GM23248 (cell line): Measurements from ENCODE around the gene CHCHD3. TPM values are rescaled to one million over a fixed set of nuclear protein-coding genes. Genes with fewer than 3 reads are reported as not detected.

Source experiments
- DNase-seq: peaks from one replicate; pipeline ENCODE4 v3.0.0-alpha.2; 2015
- H2AFZ ChIP-seq: fragments of 200-600 bp; sonication (generic); 2 replicates; pipeline ENCODE4 v1.6.1; 2016; ENCODE audit warnings: antibody characterized with exemption
- H3F3A ChIP-seq: fragments of 200-600 bp; sonication (generic); 2 replicates; pipeline ENCODE4 v1.6.1; 2016; ENCODE audit warnings: mild to moderate bottlenecking, antibody characterized with exemption, mixed run types; ENCODE audit not compliant: insufficient read depth
- H3K27ac ChIP-seq: fragments of 200-600 bp; sonication (generic); 2 replicates; pipeline ENCODE4 v1.5.1; 2016; ENCODE audit warnings: mild to moderate bottlenecking
- H3K27me3 ChIP-seq: fragments of 200-600 bp; sonication (generic); replicated peaks from 2 replicates; pipeline ENCODE4 v1.6.1; 2016; ENCODE audit warnings: mild to moderate bottlenecking; ENCODE audit not compliant: insufficient read depth
- H3K36me3 ChIP-seq: fragments of 200-600 bp; sonication (generic); 2 replicates; pipeline ENCODE4 v1.6.1; 2016; ENCODE audit warnings: low read depth, mild to moderate bottlenecking
- H3K4me1 ChIP-seq: fragments of 200-600 bp; sonication (generic); 2 replicates; pipeline ENCODE4 v1.6.1; 2016; ENCODE audit warnings: mild to moderate bottlenecking; ENCODE audit not compliant: insufficient read depth
- H3K4me2 ChIP-seq: fragments of 200-600 bp; sonication (generic); one replicate; pipeline ENCODE4 v1.6.1; 2016; ENCODE audit warnings: mild to moderate bottlenecking; ENCODE audit not compliant: unreplicated experiment
- H3K4me3 ChIP-seq: fragments of 200-600 bp; sonication (generic); 2 replicates; pipeline ENCODE4 v1.5.1; 2016; ENCODE audit warnings: mild to moderate bottlenecking
- H3K79me2 ChIP-seq: fragments of 200-600 bp; sonication (generic); 2 replicates; pipeline ENCODE4 v1.6.1; 2016; ENCODE audit warnings: mild to moderate bottlenecking; ENCODE audit not compliant: insufficient read depth
- H3K9ac ChIP-seq: fragments of 200-600 bp; sonication (generic); 2 replicates; pipeline ENCODE4 v1.6.1; 2016; ENCODE audit warnings: mild to moderate bottlenecking
- H3K9me2 ChIP-seq: fragments of 200-600 bp; sonication (generic); 2 replicates; pipeline ENCODE4 v1.6.1; 2016; ENCODE audit warnings: mixed run types, mild to moderate bottlenecking, moderate library complexity; ENCODE audit not compliant: insufficient read depth
- H3K9me3 ChIP-seq: fragments of 200-600 bp; sonication (generic); one replicate; pipeline ENCODE4 v1.6.1; 2017; ENCODE audit warnings: low read depth
- H4K20me1 ChIP-seq: fragments of 200-600 bp; sonication (generic); 2 replicates; pipeline ENCODE4 v1.6.0; 2016; ENCODE audit not compliant: insufficient read depth
- EZH2 ChIP-seq: fragments of 200-600 bp; sonication (generic); IDR thresholded peaks from 2 replicates; pipeline ENCODE4 v1.6.1; 2018; ENCODE audit warnings: antibody characterized with exemption, mild to moderate bottlenecking; ENCODE audit not compliant: insufficient read depth, poor library complexity, severe bottlenecking
- EZH2phosphoT487 ChIP-seq: fragments of 200-600 bp; sonication (generic); IDR thresholded peaks from 2 replicates; pipeline ENCODE4 v1.6.1; 2018; ENCODE audit warnings: antibody characterized with exemption, moderate library complexity, mild to moderate bottlenecking, low read depth; ENCODE audit not compliant: insufficient read depth
- WGBS, 2 experiments: methylation state at CpG; one replicate each; pipeline ENCODE4 v1.1.6; 2015 to 2017; ENCODE audit warnings: low lambda C conversion rate in 2 of 2, low coverage in 1 of 2; ENCODE audit errors: missing lambda C conversion rate in 2 of 2; 5-methylcytosine and 5-hydroxymethylcytosine counted together
- in situ Hi-C: fragments of 300-500 bp; cut with MboI; formaldehyde crosslinking; loops from 2 replicates; pipeline ENCODE4 v1.15.0; 2020
- polyA plus RNA-seq: library from polyadenylated mRNA; unstranded; fragments of >200 nt; fragmentation: Nextera tagmentation; extraction: Ambion mirVana; gene quantifications from 2 replicates; pipeline ENCODE4 v1.2.1, GENCODE V29; 2016
- total RNA-seq: library from RNA; depleted of rRNA; stranded (reverse); fragments of >200 nt; shearing (Covaris generic); gene quantifications from 2 replicates; pipeline ENCODE4 v1.2.3, GENCODE V29; 2014

Gene CHCHD3
- total and polyA plus RNA-seq, 2 experiments from 2014 or later = 43.7 to 66.1 TPM

GRCh38 chr7:132869166-132869861, 212.6 kb downstream of the CHCHD3 start:
- no peak overlapping the region for H3K4me3 ChIP-seq
- H4K20me1 ChIP-seq = no peaks in the 10 kb centered on the region
- in situ Hi-C loops = no loop called here
- TF ChIP-seq EZH2 (no peak), EZH2phosphoT487 (no peak)
- WGBS, 2 experiments = 92 to 93% methylated on average over 5 of the region's 5 CpGs
- no peaks in the 10 kb centered on the region for H3K27me3 ChIP-seq
- no peak overlapping the region for H3K27ac ChIP-seq
- no peak overlapping the region for H3K4me2 ChIP-seq
- no peaks in the 10 kb centered on the region for H3F3A ChIP-seq
- no peaks in the 10 kb centered on the region for H3K9me2 ChIP-seq
- H2AFZ ChIP-seq = no peak overlapping the region
- peak; percentile 32 for DNase-seq
- no peak overlapping the region for H3K9ac ChIP-seq
- no peaks in the 10 kb centered on the region for H3K79me2 ChIP-seq
- peaks cover 13% of the 10 kb centered on the region for H3K4me1 ChIP-seq
- H3K36me3 ChIP-seq = no peaks in the 10 kb centered on the region
- H3K9me3 ChIP-seq = no peaks in the 10 kb centered on the region

GRCh38 chr7:132866551-132866950, 215.3 kb downstream of the CHCHD3 start:
- Histone ChIP-seq H3K27me3 (no peaks in the 10 kb centered on the region), H2AFZ (no peak overlapping the region), H3K4me2 (no peak overlapping the region), H3F3A (no peaks in the 10 kb centered on the region), H3K79me2 (no peaks in the 10 kb centered on the region), H3K9me2 (no peaks in the 10 kb centered on the region), H4K20me1 (no peaks in the 10 kb centered on the region), H3K9ac (no peak overlapping the region), H3K4me3 (no peak overlapping the region), H3K36me3 (no peaks in the 10 kb centered on the region), H3K4me1 (peaks cover 13% of the 10 kb centered on the region), H3K9me3 (no peaks in the 10 kb centered on the region), H3K27ac (no peak overlapping the region)
- DNase-seq = no peak
- in situ Hi-C loops = no loop called here
- TF ChIP-seq EZH2 = no peak
- TF ChIP-seq EZH2phosphoT487 = no peak
- WGBS, 2 experiments = 100% methylated on average over 1 of the region's 1 CpG

- Histone ChIP-seq H3K36me3 (no peaks in the 10 kb centered on the region), H3F3A (no peaks in the 10 kb centered on the region), H3K27me3 (no peaks in the 10 kb centered on the region), H3K79me2 (no peaks in the 10 kb centered on the region), H3K4me3 (peak overlapping the region; percentile 7; the same call in 1 of the 2 replicates), H3K9me2 (no peaks in the 10 kb centered on the region), H3K4me1 (peaks cover 13% of the 10 kb centered on the region), H4K20me1 (no peaks in the 10 kb centered on the region), H2AFZ (no peak overlapping the region), H3K9ac (no peak overlapping the region), H3K4me2 (peak overlapping the region; percentile 44), H3K9me3 (no peaks in the 10 kb centered on the region), H3K27ac (peak overlapping the region; percentile 35)
- no peak for TF ChIP-seq EZH2phosphoT487
- TF ChIP-seq EZH2 = no peak
- WGBS, 2 experiments = 84 to 93% methylated on average over 2 of the region's 2 CpGs
- peak; percentile 21 for DNase-seq
- in situ Hi-C loops = no loop called here
Measured at GRCh38 chr7:132866144-132866531, 215.8 kb downstream of the CHCHD3 start.

DNA sequence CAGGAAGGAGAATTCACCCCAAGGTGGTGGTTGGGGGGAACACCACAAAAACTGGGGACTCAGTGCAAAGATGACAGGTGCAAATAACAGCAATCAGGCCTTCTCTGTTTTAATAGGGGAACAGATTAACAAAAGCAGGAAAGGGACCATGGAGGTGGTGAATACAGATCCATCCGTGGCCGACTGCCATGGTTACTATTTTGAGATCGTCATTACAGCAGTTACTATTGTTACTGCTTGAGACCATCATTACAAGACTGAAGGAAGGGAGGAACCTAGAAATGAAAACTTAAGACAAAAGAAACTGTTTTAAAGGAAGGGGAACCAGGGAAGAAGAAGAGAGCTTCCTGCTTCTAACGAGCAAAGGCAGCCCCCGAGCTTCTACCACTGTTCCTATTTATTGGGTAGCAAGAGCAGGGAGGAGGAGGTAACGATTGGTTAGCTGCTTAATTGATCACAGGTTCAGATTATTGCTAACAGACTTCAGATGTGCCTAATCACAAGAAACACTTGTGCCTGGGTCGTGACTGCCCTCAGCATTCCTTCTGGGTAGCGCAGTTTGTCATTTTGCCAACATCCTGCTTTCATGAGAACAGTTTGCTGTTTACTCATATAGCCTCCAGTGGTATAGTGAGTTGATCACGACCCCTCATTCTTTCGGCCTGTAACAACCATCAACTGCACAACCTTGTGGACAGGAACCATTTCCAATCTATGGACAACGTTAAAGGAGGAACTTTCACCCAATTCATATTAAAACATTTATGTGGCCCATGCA, 216.3 kb downstream of the CHCHD3 start:
- Histone ChIP-seq H2AFZ (no peak overlapping the region), H3K9ac (no peak overlapping the region), H4K20me1 (no peaks in the 10 kb centered on the region), H3K4me2 (peak overlapping the region; percentile 44), H3K79me2 (no peaks in the 10 kb centered on the region), H3K27ac (peak overlapping the region; percentile 35), H3K36me3 (no peaks in the 10 kb centered on the region), H3K9me2 (no peaks in the 10 kb centered on the region), H3F3A (no peaks in the 10 kb centered on the region), H3K4me1 (peaks cover 13% of the 10 kb centered on the region), H3K9me3 (no peaks in the 10 kb centered on the region), H3K27me3 (no peaks in the 10 kb centered on the region), H3K4me3 (peak overlapping the region; percentile 7; the same call in 1 of the 2 replicates)
- DNase-seq = peak; percentile 81
- in situ Hi-C loops = no loop called here
- WGBS, 2 experiments = 4% methylated on average over 11 of the region's 11 CpGs
- no peak for TF ChIP-seq EZH2phosphoT487
- TF ChIP-seq EZH2 = no peak
